ENCODE measurements around the gene ANO2.

ANO2 gene

GRCh38 chr12:5780536-5780935, 164.5 kb downstream of the ANO2 start:
- Histone ChIP-seq H3K4me1 (ENCODE audit: control insufficient read depth, low read length) (no peaks in the 10 kb centered on the region), H3K27ac (ENCODE audit: low read depth, low read length) (no peak overlapping the region), H3K9me2 (replicated peaks; ENCODE audit: control insufficient read depth, low read length) (no peaks in the 10 kb centered on the region; the same call in 1 of the 2 replicates), H4K20me1 (ENCODE audit: control insufficient read depth, insufficient read depth, low read depth, low read length) (no peaks in the 10 kb centered on the region), H3K4me3 (ENCODE audit: low read length) (no peak overlapping the region), H3K27me3 (ENCODE audit: control insufficient read depth, low read length) (peaks cover 7% of the 10 kb centered on the region; the same call in 1 of the 2 replicates), H3K9me3 (ENCODE audit: control insufficient read depth, insufficient read depth, low read length) (no peaks in the 10 kb centered on the region), H3K79me2 (ENCODE audit: control insufficient read depth, low read length) (no peaks in the 10 kb centered on the region), H3K36me3 (ENCODE audit: control insufficient read depth, low read length) (no peaks in the 10 kb centered on the region), H3K4me2 (ENCODE audit: low read length) (no peak overlapping the region), H3F3A (ENCODE audit: control insufficient read depth, insufficient read depth) (no peaks in the 10 kb centered on the region)
- TF ChIP-seq CTCF (IDR thresholded peaks at IDR 0.05; ENCODE audit: low read depth, low read length, poor library complexity, severe bottlenecking): no peak
- no peak for TF ChIP-seq EZH2phosphoT487 (IDR thresholded peaks at IDR 0.05; ENCODE audit: borderline replicate concordance, low read length)

- peaks cover 7% of the 10 kb centered on the region; the same call in 1 of the 2 replicates for H3K27me3 ChIP-seq (ENCODE audit: control insufficient read depth, low read length)
- no peaks in the 10 kb centered on the region for H3K9me3 ChIP-seq (ENCODE audit: control insufficient read depth, insufficient read depth, low read length)
- H4K20me1 ChIP-seq (ENCODE audit: control insufficient read depth, insufficient read depth, low read depth, low read length): no peaks in the 10 kb centered on the region
- no peak overlapping the region for H3K4me3 ChIP-seq (ENCODE audit: low read length)
- no peaks in the 10 kb centered on the region; the same call in 1 of the 2 replicates for H3K9me2 ChIP-seq (replicated peaks; ENCODE audit: control insufficient read depth, low read length)
- no peak for TF ChIP-seq EZH2phosphoT487 (IDR thresholded peaks at IDR 0.05; ENCODE audit: borderline replicate concordance, low read length)
- TF ChIP-seq CTCF (IDR thresholded peaks at IDR 0.05; ENCODE audit: low read depth, low read length, poor library complexity, severe bottlenecking): no peak
- H3K27ac ChIP-seq (ENCODE audit: low read depth, low read length): no peak overlapping the region
- no peaks in the 10 kb centered on the region for H3K4me1 ChIP-seq (ENCODE audit: control insufficient read depth, low read length)
- H3F3A ChIP-seq (ENCODE audit: control insufficient read depth, insufficient read depth): no peaks in the 10 kb centered on the region
- H3K4me2 ChIP-seq (ENCODE audit: low read length): no peak overlapping the region
- no peaks in the 10 kb centered on the region for H3K36me3 ChIP-seq (ENCODE audit: control insufficient read depth, low read length)
- no peaks in the 10 kb centered on the region for H3K79me2 ChIP-seq (ENCODE audit: control insufficient read depth, low read length)
Observed at GRCh38 chr12:5779401-5779800, 165.7 kb downstream of the ANO2 start.

DNA sequence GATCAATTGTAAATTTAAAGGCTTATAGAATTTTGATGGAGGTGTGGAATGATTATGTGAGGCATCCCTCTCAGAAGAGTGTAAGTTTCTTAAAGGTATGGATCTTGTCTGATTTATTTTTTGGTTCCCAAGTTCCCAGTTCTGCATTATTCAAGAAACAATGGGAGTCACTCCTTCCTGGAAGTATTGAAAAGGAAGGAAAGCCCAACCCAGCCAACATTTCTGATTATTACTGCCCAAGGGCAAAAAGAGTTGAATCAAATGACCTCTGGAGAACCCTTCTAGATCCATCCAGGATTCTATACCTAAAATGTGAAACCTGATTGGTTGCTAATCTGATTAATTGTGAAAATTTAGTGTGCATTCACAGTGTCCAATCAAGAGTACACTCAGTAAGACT, 166.2 kb downstream of the ANO2 start:
- H3K9me3 ChIP-seq (ENCODE audit: control insufficient read depth, insufficient read depth, low read length): no peaks in the 10 kb centered on the region
- no peak overlapping the region for H3K4me3 ChIP-seq (ENCODE audit: low read length)
- H3K9me2 ChIP-seq (replicated peaks; ENCODE audit: control insufficient read depth, low read length): no peaks in the 10 kb centered on the region; the same call in 1 of the 2 replicates

More for the DNA sequence above, 166.2 kb downstream of the ANO2 start:
- H3K79me2 ChIP-seq (ENCODE audit: control insufficient read depth, low read length): no peaks in the 10 kb centered on the region
- no peaks in the 10 kb centered on the region for H3K4me1 ChIP-seq (ENCODE audit: control insufficient read depth, low read length)
- no peaks in the 10 kb centered on the region for H3K36me3 ChIP-seq (ENCODE audit: control insufficient read depth, low read length)
- TF ChIP-seq EZH2phosphoT487 (IDR thresholded peaks at IDR 0.05; ENCODE audit: borderline replicate concordance, low read length) (no peak), CTCF (IDR thresholded peaks at IDR 0.05; ENCODE audit: low read depth, low read length, poor library complexity, severe bottlenecking) (no peak)
- no peaks in the 10 kb centered on the region for H4K20me1 ChIP-seq (ENCODE audit: control insufficient read depth, insufficient read depth, low read depth, low read length)
- H3K27ac ChIP-seq (ENCODE audit: low read depth, low read length): no peak overlapping the region
- H3K27me3 ChIP-seq (ENCODE audit: control insufficient read depth, low read length): peaks cover 8% of the 10 kb centered on the region; the same call in 1 of the 2 replicates
- no peaks in the 10 kb centered on the region for H3F3A ChIP-seq (ENCODE audit: control insufficient read depth, insufficient read depth)
- H3K4me2 ChIP-seq (ENCODE audit: low read length): no peak overlapping the region

Data from DOHH2 (cell line).